Common myeloid progenitor, CD34-positive (primary cell): ENCODE measurements around the gene ZNF697.
"Not testable (repeated sequence)": the region's sequence is repeated elsewhere in the genome, so short reads cannot be mapped to it uniquely, and the experiment has no call there.

ENCODE experiments used
- CTCF ChIA-PET: fragments of 350-600 bp; sonication (Branson Sonifier 250); formaldehyde crosslinking; loops from one replicate; lab custom pipeline; 2021; ENCODE audit warnings: antibody characterized with exemption; lab: Charles Lee
- POLR2A ChIA-PET: fragments of 350-600 bp; sonication (Branson Sonifier 250); formaldehyde crosslinking; loops from one replicate; lab custom pipeline; 2021; ENCODE audit warnings: antibody characterized with exemption; lab: Charles Lee
- DNase-seq, 3 donors: peaks; one replicate each; pipeline versions ENCODE4 v3.0.0 to v3.0.0-alpha.2; 2013
- H3K27ac ChIP-seq, 2 experiments: 1 replicate in 1 of 2; 2 replicates in 1 of 2; pipeline ENCODE4 v1.7.0; 2013; ENCODE audit warnings: inconsistent platforms in 2 of 2, low read length in 2 of 2, mild to moderate bottlenecking in 2 of 2, low read depth in 1 of 2, moderate library complexity in 1 of 2; ENCODE audit not compliant: severe bottlenecking in 2 of 2, insufficient read depth in 1 of 2, poor library complexity in 1 of 2
- H3K27me3 ChIP-seq, 5 experiments: replicated peaks in 2 of 5; 1 replicate in 3 of 5; 2 replicates in 2 of 5; pipeline versions ENCODE4 v1.6.1 to v1.7.0; 2013; ENCODE audit warnings: low read length in 4 of 5, mild to moderate bottlenecking in 2 of 5, moderate library complexity in 2 of 5, inconsistent platforms in 1 of 5; ENCODE audit not compliant: insufficient read depth in 5 of 5, control insufficient read depth in 4 of 5
- H3K36me3 ChIP-seq, 4 experiments: 1 replicate in 2 of 4; 2 replicates in 2 of 4; pipeline versions ENCODE4 v1.6.1 to v1.7.0; 2013; ENCODE audit warnings: low read length in 3 of 4, control low read depth in 1 of 4, mild to moderate bottlenecking in 1 of 4; ENCODE audit not compliant: control insufficient read depth in 4 of 4, insufficient read depth in 4 of 4
- H3K4me1 ChIP-seq, 4 experiments: 1 replicate in 3 of 4; 2 replicates in 1 of 4; pipeline versions ENCODE4 v1.6.1 to v1.7.1; 2013; ENCODE audit warnings: low read length in 3 of 4, mild to moderate bottlenecking in 3 of 4, control low read depth in 1 of 4, inconsistent platforms in 1 of 4, moderate library complexity in 1 of 4; ENCODE audit not compliant: control insufficient read depth in 4 of 4, insufficient read depth in 4 of 4; ENCODE audit errors: control extremely low read depth in 1 of 4
- H3K4me3 ChIP-seq, 7 experiments: 1 replicate in 4 of 7; 2 replicates in 3 of 7; pipeline versions ENCODE4 v1.5.1 to v1.7.0; 2013; ENCODE audit warnings: mild to moderate bottlenecking in 7 of 7, low read length in 6 of 7, moderate library complexity in 6 of 7, inconsistent platforms in 2 of 7, low read depth in 2 of 7, control low read depth in 1 of 7; ENCODE audit not compliant: insufficient read depth in 4 of 7, control insufficient read depth in 1 of 7; ENCODE audit errors: extremely low read depth in 1 of 7
- H3K9me3 ChIP-seq, 5 experiments: 1 replicate in 4 of 5; 2 replicates in 1 of 5; pipeline versions ENCODE4 v1.6.1 to v1.7.1; 2013; ENCODE audit warnings: low read length in 4 of 5, mild to moderate bottlenecking in 2 of 5, inconsistent platforms in 1 of 5, low read depth in 1 of 5, moderate library complexity in 1 of 5; ENCODE audit not compliant: control insufficient read depth in 4 of 5, insufficient read depth in 2 of 5; ENCODE audit errors: control extremely low read depth in 1 of 5
- WGBS: methylation state at CpG from one replicate; pipeline ENCODE4 v1.1.5; 2013; ENCODE audit not compliant: insufficient coverage; 5-methylcytosine and 5-hydroxymethylcytosine counted together

ZNF697 gene

DNA sequence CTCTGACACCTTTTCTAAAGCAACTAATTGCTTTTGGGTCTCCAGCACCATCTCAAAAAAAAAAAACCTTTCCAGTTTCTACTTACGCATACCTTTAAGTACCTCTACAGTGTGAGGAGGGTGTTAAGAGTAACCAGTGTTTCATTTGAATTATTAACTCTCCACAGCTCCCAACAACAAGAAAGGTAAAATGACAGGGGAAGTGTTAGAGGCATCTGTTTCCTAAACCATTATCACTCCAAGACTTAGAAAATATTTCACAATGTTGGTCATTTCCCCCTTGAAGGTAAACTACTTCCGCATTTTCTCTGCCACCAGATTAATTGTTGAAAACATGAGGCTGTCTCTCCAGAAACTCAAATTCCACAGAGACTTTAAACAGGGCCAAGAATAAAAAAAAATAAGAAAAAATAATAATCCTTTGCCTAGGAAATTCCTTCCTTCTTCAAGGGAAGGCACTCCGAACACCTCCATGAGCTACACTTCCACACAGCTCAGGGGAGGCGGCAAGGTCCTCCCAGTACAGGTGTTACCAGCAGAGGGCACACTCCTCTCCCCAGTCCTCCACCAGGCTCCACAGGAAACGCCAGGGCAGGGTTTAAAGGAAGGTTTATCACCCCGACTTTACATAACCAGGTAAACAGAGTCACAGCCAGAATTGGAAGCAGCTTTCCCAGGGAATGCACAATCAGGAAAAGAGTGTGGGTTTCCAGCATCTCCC lies 40.8 kb downstream of the ZNF697 start:
- WGBS: no CpG with 5 or more reads among the region's 6 CpGs
- CTCF ChIA-PET: interaction anchor here (0.6 to 1.6 kb wide), 4 partner anchors 57 to 304 kb away, joined by 3 to 9 read pairs (median 3); no protein-coding TSS in a partner anchor
- H3K27ac ChIP-seq, H3K36me3 ChIP-seq, POLR2A ChIA-PET, H3K9me3 ChIP-seq, H3K4me3 ChIP-seq, H3K27me3 ChIP-seq: not testable (repeated sequence)
- DNase-seq: peak; percentile 15 to 81 (median 72)
- H3K4me1 ChIP-seq: peaks cover 0 to 26% (median 18%) of the 10 kb centered on the region in 4 experiments

GRCh38 chr1:119606394-119606793 lies 41.7 kb downstream of the ZNF697 start:
- Histone ChIP-seq H3K27ac (no peak overlapping the region), H3K27me3 (no peaks in the 10 kb centered on the region), H3K4me1 (peaks cover 0 to 26% (median 18%) of the 10 kb centered on the region in 4 experiments), H3K9me3 (no peaks in the 10 kb centered on the region), H3K36me3 (no peaks in the 10 kb centered on the region), H3K4me3 (no peak overlapping the region)
- WGBS: 83% methylated on average over 1 of the region's 1 CpG
- no peak for DNase-seq
- CTCF ChIA-PET: interaction anchor here (1.3 to 1.6 kb wide), 2 partner anchors 56 to 69 kb away, joined by 3 to 9 read pairs; no protein-coding TSS in a partner anchor
- POLR2A ChIA-PET: no interaction called here

DNA sequence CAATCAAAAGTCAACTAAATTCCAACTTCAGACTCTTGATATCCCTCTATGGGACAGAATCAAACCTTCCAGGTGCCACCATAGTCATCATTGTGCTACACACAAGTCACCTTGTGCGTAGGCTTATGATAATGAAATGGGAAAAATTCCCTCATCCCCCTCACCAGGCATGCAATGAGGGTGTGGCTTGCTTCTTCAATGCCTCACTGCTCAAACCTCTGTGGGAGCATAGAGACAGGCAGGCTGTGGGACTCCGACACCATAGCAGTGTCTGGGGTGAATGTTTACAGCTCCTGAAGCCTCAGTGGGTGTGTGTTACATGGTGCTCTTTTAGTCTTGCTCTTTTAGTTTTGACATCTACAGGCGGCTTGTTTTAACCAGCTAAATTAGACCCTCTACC lies 42.4 kb downstream of the ZNF697 start:
- H3K36me3 ChIP-seq: no peaks in the 10 kb centered on the region
- H3K27me3 ChIP-seq: no peaks in the 10 kb centered on the region
- H3K4me3 ChIP-seq: no peak overlapping the region
- peaks cover 0 to 23% (median 18%) of the 10 kb centered on the region in 4 experiments for H3K4me1 ChIP-seq
- ChIA-PET POLR2A (no interaction called here), CTCF (interaction anchor here (1.3 to 1.6 kb wide), 2 partner anchors 56 to 69 kb away, joined by 3 to 9 read pairs; no protein-coding TSS in a partner anchor)
- H3K9me3 ChIP-seq: no peaks in the 10 kb centered on the region
- no peak overlapping the region for H3K27ac ChIP-seq
- WGBS: no CpG with 5 or more reads among the region's 3 CpGs
- DNase-seq: no peak

DNA sequence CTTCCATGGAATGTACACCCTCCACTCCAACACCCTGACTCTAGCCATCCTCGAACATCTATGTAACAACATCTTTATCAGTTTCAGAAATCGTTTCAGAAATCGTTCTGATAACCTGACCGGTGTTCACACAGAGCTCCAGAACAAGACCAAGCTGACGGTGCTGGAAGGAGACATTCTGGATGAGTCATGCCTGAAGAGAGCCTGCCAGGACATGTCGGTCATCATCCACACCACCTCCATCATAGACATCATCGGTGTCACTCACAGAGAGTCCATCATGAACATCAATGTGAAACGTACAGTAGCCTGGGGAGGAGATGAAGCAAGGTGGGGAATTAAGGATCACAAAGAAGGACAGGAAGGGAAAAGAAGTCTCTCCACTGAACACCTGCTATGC lies 43.0 kb downstream of the ZNF697 start:
- H3K9me3 ChIP-seq, H3K27ac ChIP-seq, H3K4me3 ChIP-seq, DNase-seq, CTCF ChIA-PET, H3K27me3 ChIP-seq, POLR2A ChIA-PET, H3K36me3 ChIP-seq: not testable (repeated sequence)
- 98% methylated on average over 5 of the region's 8 CpGs for WGBS
- peaks cover 0 to 23% (median 18%) of the 10 kb centered on the region in 4 experiments for H3K4me1 ChIP-seq

- Histone ChIP-seq H3K4me1 (peaks cover 0 to 23% (median 18%) of the 10 kb centered on the region in 4 experiments), H3K4me3 (no peak overlapping the region), H3K27ac (no peak overlapping the region), H3K36me3 (no peaks in the 10 kb centered on the region), H3K27me3 (no peaks in the 10 kb centered on the region), H3K9me3 (no peaks in the 10 kb centered on the region)
- ChIA-PET CTCF (no interaction called here), POLR2A (interaction anchor here (0.6 kb wide), 1 partner anchor 41 kb away, joined by 3 read pairs; no protein-coding TSS in a partner anchor)
- WGBS: 100% methylated on average over 4 of the region's 6 CpGs
- DNase-seq: no peak
Measured at GRCh38 chr1:119603695-119604094, 44.4 kb downstream of the ZNF697 start.

- 97% methylated on average over 3 of the region's 3 CpGs for WGBS
- DNase-seq, H3K36me3 ChIP-seq, H3K4me3 ChIP-seq, H3K27me3 ChIP-seq, H3K9me3 ChIP-seq, H3K27ac ChIP-seq, CTCF ChIA-PET: not testable (repeated sequence)
- POLR2A ChIA-PET: interaction anchor here (0.6 kb wide), 1 partner anchor 42 kb away, joined by 3 read pairs; no protein-coding TSS in a partner anchor
- H3K4me1 ChIP-seq: peaks cover 0 to 22% (median 17%) of the 10 kb centered on the region in 4 experiments
Measured at GRCh38 chr1:119603241-119603640, 44.8 kb downstream of the ZNF697 start.

- CTCF ChIA-PET: interaction anchor here (1.5 kb wide), 1 partner anchor 11 kb away, joined by 3 read pairs; no protein-coding TSS in a partner anchor
- POLR2A ChIA-PET, H3K27me3 ChIP-seq, DNase-seq, H3K27ac ChIP-seq, H3K9me3 ChIP-seq, H3K4me3 ChIP-seq, H3K36me3 ChIP-seq: not testable (repeated sequence)
- 87% methylated on average over 2 of the region's 3 CpGs for WGBS
- peaks cover 0 to 18% (median 15%) of the 10 kb centered on the region in 4 experiments for H3K4me1 ChIP-seq
Measured at GRCh38 chr1:119602789-119603188, 45.3 kb downstream of the ZNF697 start.
